CD4-positive, alpha-beta T cell treated with Interleukin-6 for 4 hours (primary cell): ENCODE data around the gene CHST13.
"Not testable (repeated sequence)": the region's sequence is repeated elsewhere in the genome, so short reads cannot be mapped to it uniquely, and the experiment has no call there.

Experiments
- DNase-seq: peaks from one replicate; pipeline ENCODE4 v3.0.0-alpha.2; 2020; ENCODE audit warnings: mixed read lengths

Gene CHST13

DNA sequence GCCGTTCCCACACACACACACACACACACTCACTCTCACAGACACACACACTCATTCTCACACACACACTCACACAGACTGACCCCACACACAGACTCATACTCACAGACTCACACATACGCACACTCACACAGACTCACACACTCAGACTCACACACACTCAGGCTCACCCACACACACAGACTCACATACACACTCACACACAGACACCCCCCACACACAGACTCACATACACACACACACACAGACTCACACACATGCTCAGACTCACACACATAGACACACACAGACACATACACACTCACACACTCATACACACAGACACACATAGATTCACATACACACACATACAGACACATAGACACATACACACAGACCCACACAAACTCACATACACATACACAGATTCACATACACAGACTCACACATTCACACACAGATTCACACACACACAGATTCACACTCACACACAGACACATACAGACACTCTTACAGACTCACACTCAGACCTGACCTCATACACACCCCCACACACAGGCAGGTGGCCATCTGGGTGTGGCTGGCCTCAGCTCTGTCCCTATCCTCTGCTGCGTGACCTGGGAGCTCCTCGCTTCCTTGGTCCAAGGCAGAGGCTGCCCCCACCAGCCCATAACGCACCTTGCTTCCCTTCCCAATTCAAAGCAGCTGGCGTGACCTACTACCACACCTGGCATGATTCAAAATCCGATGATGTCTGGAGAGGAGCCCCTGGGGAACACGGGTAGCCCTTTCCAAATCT, 32.9 kb downstream of the CHST13 start:
- DNase-seq = no peak

DNA sequence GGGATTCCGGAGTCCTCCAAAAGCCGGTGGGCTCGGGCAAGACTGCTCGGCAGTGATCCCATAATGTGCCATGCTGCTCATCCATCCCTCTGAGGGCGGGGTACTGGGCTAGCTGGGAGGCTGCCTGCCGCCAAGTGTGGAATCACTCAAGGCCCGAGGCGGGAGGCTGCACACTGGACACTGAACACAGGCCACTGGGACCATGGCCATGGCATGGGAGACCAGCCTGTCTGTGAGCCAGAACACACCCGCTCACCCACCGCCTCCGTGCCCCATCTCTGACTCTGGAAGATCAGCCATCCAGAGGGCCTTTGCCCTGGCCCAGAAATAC, 33.4 kb downstream of the CHST13 start:
- DNase-seq = no peak

DNA sequence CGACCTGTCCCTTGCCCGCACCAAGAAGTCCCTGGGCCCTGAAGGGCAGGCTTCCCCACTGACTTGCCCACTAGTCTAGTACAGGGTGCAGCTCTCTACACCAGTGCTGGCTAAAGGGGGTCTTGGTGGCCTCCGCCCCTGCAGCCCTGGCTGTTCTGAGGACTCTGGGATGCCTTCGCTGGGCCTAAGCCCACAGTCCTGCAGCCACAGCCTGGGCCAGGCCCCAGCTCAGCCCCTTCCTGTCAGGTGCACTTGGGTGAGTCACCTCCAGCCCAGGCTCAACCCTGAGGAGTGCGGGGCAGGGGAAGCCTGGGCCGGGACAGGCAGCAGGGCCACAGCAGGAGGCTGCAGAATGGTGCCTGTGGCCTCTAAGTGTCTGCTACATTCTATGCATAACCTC, 33.8 kb downstream of the CHST13 start:
- DNase-seq = no peak

DNA sequence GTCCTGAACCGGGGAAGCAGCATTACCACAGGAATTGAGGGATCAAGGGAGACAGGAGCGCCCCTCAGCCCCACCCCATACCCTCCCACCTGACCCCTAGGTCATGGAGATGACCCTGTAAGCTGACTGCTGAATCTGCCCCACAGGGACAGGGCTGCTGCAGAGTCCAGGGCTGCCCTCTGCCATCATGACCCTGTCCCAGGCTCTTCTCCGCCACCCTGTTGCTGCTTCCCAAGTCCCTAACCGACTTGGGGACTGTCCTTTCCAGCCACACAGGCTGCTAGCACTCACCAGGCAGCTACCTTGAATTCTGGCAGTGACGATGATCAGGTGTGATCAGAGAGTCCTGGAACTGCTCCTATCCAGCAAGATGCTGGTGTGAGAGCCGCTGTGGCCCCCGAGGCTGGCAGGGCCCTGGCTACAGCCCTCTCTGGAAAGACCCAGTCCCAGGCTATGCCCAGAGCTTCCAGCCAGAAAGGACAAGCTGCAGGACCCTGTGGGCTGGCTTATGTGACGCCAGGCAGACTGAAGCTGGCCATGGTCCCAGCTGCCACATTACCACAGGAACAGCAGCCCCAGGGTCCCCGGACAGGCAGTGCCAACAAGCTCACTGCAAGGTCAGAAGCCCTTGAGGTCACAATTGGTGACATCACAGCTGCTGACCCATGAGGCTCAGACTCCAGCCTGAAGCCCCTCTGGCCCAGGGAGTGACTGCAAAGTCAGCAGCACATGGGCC, 34.5 kb downstream of the CHST13 start, which contains the start of gene C3orf22:
Gene C3orf22, minus strand, starts transcription at position 597 of the 736 bp plus-strand sequence. CDS start 5,542 bp downstream, outside the sequence.
- DNase-seq = no peak

- DNase-seq = no peak
Observed at GRCh38 chr3:126562737-126563276, 38.9 kb downstream of the CHST13 start.

- no peak for DNase-seq
Observed at GRCh38 chr3:126567696-126568438, 43.9 kb downstream of the CHST13 start.

DNA sequence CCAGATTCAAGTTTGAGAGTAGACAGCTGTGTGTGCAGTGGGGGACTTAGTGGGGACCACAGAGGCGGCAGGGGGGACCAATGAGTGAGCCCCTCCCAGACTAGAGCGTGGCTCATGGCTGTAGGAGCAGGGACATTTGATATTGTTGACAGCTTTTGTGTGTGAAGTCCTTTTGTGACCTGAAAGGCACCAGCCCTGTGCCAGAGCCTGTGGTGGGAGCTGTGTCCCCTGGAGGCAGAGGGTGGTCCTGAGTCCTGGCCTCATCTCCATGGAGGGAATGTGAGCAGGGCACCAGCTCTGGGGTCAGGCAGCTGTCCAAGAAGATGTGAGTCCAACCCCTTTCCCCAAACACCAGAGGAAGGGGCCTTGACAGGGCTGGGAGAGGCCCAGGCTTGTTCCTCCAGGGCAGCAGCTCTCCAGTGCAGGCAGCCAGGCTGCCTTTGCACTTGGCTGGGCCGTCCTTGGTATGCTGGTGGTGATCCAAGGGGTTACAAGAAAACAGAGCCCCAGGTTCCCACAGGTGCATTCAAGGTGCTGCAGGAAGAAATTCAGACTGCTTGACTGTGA, 44.9 kb downstream of the CHST13 start:
- no peak for DNase-seq

DNA sequence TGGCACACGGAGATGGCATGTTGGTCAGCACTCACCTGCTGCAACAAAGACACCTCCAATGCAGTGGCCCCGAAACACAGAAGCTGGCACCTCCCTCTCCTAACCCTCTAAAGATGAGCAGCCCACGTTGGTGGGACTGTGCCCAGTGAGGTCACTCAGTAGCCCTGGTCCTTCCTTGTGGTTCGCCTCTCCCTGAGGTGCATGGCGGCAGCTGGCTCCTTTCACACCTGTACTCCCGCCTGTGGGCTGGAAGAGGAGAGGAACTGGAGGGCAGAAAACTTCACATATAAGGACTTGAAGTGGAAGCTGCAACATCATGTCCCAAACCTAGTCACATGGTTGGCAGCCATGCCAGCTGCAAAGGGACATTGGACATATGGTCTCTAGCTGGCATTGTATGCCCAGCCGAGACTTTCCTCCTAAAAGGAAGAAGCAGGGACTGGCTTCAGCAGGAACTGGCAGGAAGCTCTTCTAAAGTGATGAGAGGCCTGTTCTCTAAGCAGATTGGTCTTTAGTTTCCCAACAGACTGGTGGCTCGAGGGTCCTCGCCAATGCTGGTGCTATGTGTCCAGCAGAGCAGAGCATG, 45.5 kb downstream of the CHST13 start:
- DNase-seq = no peak

- no peak for DNase-seq
Observed at GRCh38 chr3:126570103-126570541, 46.2 kb downstream of the CHST13 start.

- DNase-seq = no peak
Observed at GRCh38 chr3:126571078-126571477, 47.1 kb downstream of the CHST13 start.

- no peak for DNase-seq
Observed at GRCh38 chr3:126573492-126574117, 49.6 kb downstream of the CHST13 start.

- DNase-seq = no peak
Observed at GRCh38 chr3:126577261-126577660, 53.3 kb downstream of the CHST13 start.

DNA sequence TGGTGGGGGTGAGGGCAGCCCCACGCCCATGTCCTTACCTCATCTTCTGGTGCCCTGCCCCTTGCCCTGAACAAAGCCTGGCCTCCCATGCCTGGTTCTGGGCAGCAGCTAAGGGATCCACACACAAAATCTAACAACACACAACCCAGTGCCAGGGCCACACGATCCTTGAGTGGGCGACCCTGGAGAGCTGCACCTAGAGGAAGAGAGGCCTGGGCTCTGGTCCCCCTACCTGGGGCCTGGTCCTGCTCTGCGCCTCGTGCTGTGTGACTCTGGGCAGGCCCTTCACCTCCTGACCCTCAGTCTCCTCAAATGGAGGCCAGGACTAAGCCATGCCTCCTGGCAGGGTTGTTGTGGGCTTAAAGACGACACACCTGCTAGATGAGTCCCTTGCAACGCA, 54.7 kb downstream of the CHST13 start:
- DNase-seq = no peak

DNA sequence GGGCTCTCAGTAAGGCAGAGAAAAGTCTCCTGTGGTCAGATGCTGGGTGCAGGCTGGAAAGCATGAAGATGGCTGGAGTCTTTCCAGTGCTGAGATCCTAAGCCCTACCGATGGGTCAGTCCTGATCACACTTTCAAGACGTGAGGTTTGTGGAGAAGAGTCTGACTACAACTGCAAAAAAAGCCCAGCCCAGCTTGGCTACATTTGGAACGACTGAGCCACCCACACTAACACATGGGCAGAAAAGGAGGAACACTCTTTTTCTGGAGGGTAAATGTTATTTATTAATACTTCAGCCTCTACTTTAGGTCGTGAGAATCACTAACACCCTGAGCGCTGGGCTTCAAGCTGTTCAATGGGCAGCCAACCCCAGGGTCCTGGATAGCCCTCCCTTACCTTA, 56.8 kb downstream of the CHST13 start:
- no peak for DNase-seq

- no peak for DNase-seq
Observed at GRCh38 chr3:126581569-126581968, 57.6 kb downstream of the CHST13 start.

DNA sequence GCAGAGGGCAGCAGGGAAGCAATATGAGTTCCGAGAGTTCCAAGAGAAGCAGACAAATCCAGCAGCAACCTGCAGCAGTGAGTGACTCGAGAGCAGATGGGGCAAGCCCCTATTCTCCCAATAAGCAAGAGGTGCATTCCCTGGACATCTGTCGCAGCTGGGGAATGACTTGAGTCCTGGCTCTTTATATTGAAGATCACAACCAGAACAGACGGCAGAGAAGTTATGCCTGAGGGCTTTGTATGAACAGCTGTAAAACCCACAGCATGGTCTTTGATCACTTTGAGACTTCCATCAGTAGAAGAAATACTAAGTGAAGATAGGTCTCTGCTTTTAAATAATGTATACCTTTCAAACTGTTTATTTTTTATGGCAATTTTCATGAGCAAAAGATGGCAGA, 58.4 kb downstream of the CHST13 start:
- no peak for DNase-seq

GRCh38 chr3:126591515-126591914, 67.6 kb downstream of the CHST13 start:
- not testable (repeated sequence) for DNase-seq
